NCI-H446 (cell line): Measurements from ENCODE around the gene NOTCH1.

Experiments used
- DNase-seq, 2 experiments: peaks; one replicate each; lab custom pipeline; 2025; lab: John Stamatoyannopoulos, UW

NOTCH1 gene

GRCh38 chr9:136517012-136517743 is 28.7 kb downstream of the NOTCH1 start:
- DNase-seq: no peak

- DNase-seq: no peak
Measured at GRCh38 chr9:136516191-136516654, 29.6 kb downstream of the NOTCH1 start.

- DNase-seq: no peak
Measured at GRCh38 chr9:136515276-136515675, 30.6 kb downstream of the NOTCH1 start.

GRCh38 chr9:136514022-136514714 is 31.7 kb downstream of the NOTCH1 start:
- no peak for DNase-seq

GRCh38 chr9:136513191-136513590 is 32.7 kb downstream of the NOTCH1 start:
- no peak for DNase-seq

GRCh38 chr9:136512651-136513071 is 33.2 kb downstream of the NOTCH1 start:
- DNase-seq: no peak

- DNase-seq: no peak
Measured at GRCh38 chr9:136511670-136512592, 33.9 kb downstream of the NOTCH1 start.

GRCh38 chr9:136511144-136511669 is 34.6 kb downstream of the NOTCH1 start:
- no peak for DNase-seq

GRCh38 chr9:136510561-136510960 is 35.3 kb downstream of the NOTCH1 start:
- DNase-seq: no peak

- DNase-seq: no peak
Measured at GRCh38 chr9:136509549-136509948, 36.3 kb downstream of the NOTCH1 start.

GRCh38 chr9:136508729-136509500 is 36.9 kb downstream of the NOTCH1 start:
- DNase-seq: no peak

- no peak for DNase-seq
Measured at GRCh38 chr9:136507992-136508375, 37.9 kb downstream of the NOTCH1 start.

- DNase-seq: no peak
Measured at GRCh38 chr9:136507221-136507991, 38.4 kb downstream of the NOTCH1 start.

GRCh38 chr9:136506425-136506824 is 39.4 kb downstream of the NOTCH1 start:
- DNase-seq: no peak

GRCh38 chr9:136505406-136506403 is 40.1 kb downstream of the NOTCH1 start:
- DNase-seq: no peak

- no peak for DNase-seq
Measured at GRCh38 chr9:136504512-136505348, 41.1 kb downstream of the NOTCH1 start.

GRCh38 chr9:136502940-136503550 is 42.8 kb downstream of the NOTCH1 start:
- DNase-seq: no peak

- no peak for DNase-seq
Measured at GRCh38 chr9:136502196-136502595, 43.7 kb downstream of the NOTCH1 start.
